ENCODE measurements around the gene DPP6. TPM values are rescaled to one million over a fixed set of nuclear protein-coding genes. Genes with fewer than 3 reads are reported as not detected.

Gene DPP6
- total and polyA plus RNA-seq, 9 donors = 0.22 to 3.9 (median 1.3) TPM; not detected in 1

GRCh38 chr7:154569916-154570315, 517.7 kb downstream of the DPP6 start:
- Histone ChIP-seq H3K9me3 (no peaks in the 10 kb centered on the region), H3K27me3 (no peaks in the 10 kb centered on the region), H3K36me3 (no peaks in the 10 kb centered on the region), H3K27ac (no peak overlapping the region), H3K4me3 (no peak overlapping the region), H3K4me1 (ENCODE audit: insufficient read depth) (no peaks in the 10 kb centered on the region)
- 41 to 84% (median 79%) methylated on average over 2 of the region's 2 CpGs for WGBS, 3 donors
- no peak for DNase-seq
- intact Hi-C loops (cut with DNase I) = no loop called here
- TF ChIP-seq CTCF (IDR thresholded peaks at IDR 0.05) = no peak
- TF ChIP-seq EP300 (IDR thresholded peaks at IDR 0.05) = no peak
- TF ChIP-seq POLR2A (IDR thresholded peaks at IDR 0.05) = no peak

- TF ChIP-seq CTCF (IDR thresholded peaks at IDR 0.05) (no peak), EP300 (IDR thresholded peaks at IDR 0.05) (no peak), POLR2A (IDR thresholded peaks at IDR 0.05) (no peak)
- no peaks in the 10 kb centered on the region for H3K36me3 ChIP-seq
- H3K9me3 ChIP-seq = no peaks in the 10 kb centered on the region
- no peak overlapping the region for H3K27ac ChIP-seq
- no peaks in the 10 kb centered on the region for H3K4me1 ChIP-seq (ENCODE audit: insufficient read depth)
- 59 to 74% (median 70%) methylated on average over 3 of the region's 3 CpGs for WGBS, 3 donors
- no peak overlapping the region for H3K4me3 ChIP-seq
- no peaks in the 10 kb centered on the region for H3K27me3 ChIP-seq
- DNase-seq = no peak
- intact Hi-C loops (cut with DNase I) = no loop called here
Measured at GRCh38 chr7:154571772-154572171, 519.6 kb downstream of the DPP6 start.

GRCh38 chr7:154574235-154574634, 522.0 kb downstream of the DPP6 start:
- TF ChIP-seq POLR2A (IDR thresholded peaks at IDR 0.05) (no peak), CTCF (IDR thresholded peaks at IDR 0.05) (no peak), EP300 (IDR thresholded peaks at IDR 0.05) (no peak)
- no peaks in the 10 kb centered on the region for H3K36me3 ChIP-seq
- no peaks in the 10 kb centered on the region for H3K9me3 ChIP-seq
- intact Hi-C loops (cut with DNase I) = no loop called here
- no peak for DNase-seq
- H3K4me1 ChIP-seq (ENCODE audit: insufficient read depth) = no peaks in the 10 kb centered on the region
- no peaks in the 10 kb centered on the region for H3K27me3 ChIP-seq
- H3K27ac ChIP-seq = no peak overlapping the region
- WGBS, 3 donors = 89 to 97% (median 92%) methylated on average over 2 of the region's 2 CpGs
- H3K4me3 ChIP-seq = no peak overlapping the region

- intact Hi-C loops (cut with DNase I) = no loop called here
- Histone ChIP-seq H3K36me3 (no peaks in the 10 kb centered on the region), H3K9me3 (no peaks in the 10 kb centered on the region), H3K4me1 (ENCODE audit: insufficient read depth) (no peaks in the 10 kb centered on the region), H3K27me3 (no peaks in the 10 kb centered on the region), H3K4me3 (no peak overlapping the region), H3K27ac (no peak overlapping the region)
- 63 to 97% (median 96%) methylated on average over 3 of the region's 3 CpGs for WGBS, 3 donors
- no peak for DNase-seq
- TF ChIP-seq CTCF (IDR thresholded peaks at IDR 0.05) (no peak), EP300 (IDR thresholded peaks at IDR 0.05) (no peak), POLR2A (IDR thresholded peaks at IDR 0.05) (no peak)
Measured at GRCh38 chr7:154575497-154575896, 523.3 kb downstream of the DPP6 start.

GRCh38 chr7:154576604-154577003, 524.4 kb downstream of the DPP6 start:
- Histone ChIP-seq H3K36me3 (no peaks in the 10 kb centered on the region), H3K4me1 (ENCODE audit: insufficient read depth) (no peaks in the 10 kb centered on the region), H3K9me3 (no peaks in the 10 kb centered on the region), H3K27me3 (no peaks in the 10 kb centered on the region), H3K4me3 (no peak overlapping the region), H3K27ac (no peak overlapping the region)
- WGBS, 3 donors = 89 to 92% (median 92%) methylated on average over 7 of the region's 7 CpGs
- intact Hi-C loops (cut with DNase I) = no loop called here
- TF ChIP-seq POLR2A (IDR thresholded peaks at IDR 0.05) (no peak), EP300 (IDR thresholded peaks at IDR 0.05) (no peak), CTCF (IDR thresholded peaks at IDR 0.05) (no peak)
- no peak for DNase-seq

Measured in ovary (tissue), 9 donors.